Osteoblast (primary cell): ENCODE measurements around the gene HNRNPA3. TPM values are rescaled to one million over a fixed set of nuclear protein-coding genes. Genes with fewer than 3 reads are reported as not detected.
A peak's percentile ranks its signal among the peaks of the same experiment; 100 is the strongest.
"Not testable (repeated sequence)": the region's sequence is repeated elsewhere in the genome, so short reads cannot be mapped to it uniquely, and the experiment has no call there.

ENCODE experiments used
- DNase-seq: peaks from one replicate; pipeline ENCODE4 v3.0.0; 2011; ENCODE audit warnings: low spot score, mixed read lengths; ENCODE audit not compliant: insufficient read length; ENCODE audit errors: missing footprints
- H2AFZ ChIP-seq: 2 replicates; pipeline ENCODE4 v1.6.0; 2011; ENCODE audit warnings: mild to moderate bottlenecking, low read length
- H3K27ac ChIP-seq: 2 replicates; pipeline ENCODE4 v1.5.1; 2011; ENCODE audit warnings: mild to moderate bottlenecking, low read depth, low read length, moderate library complexity
- H3K27me3 ChIP-seq: 2 replicates; pipeline ENCODE4 v1.6.0; 2012; ENCODE audit warnings: mild to moderate bottlenecking, control low read depth, inconsistent platforms, low read length, moderate library complexity; ENCODE audit not compliant: insufficient read depth
- H3K36me3 ChIP-seq: 2 replicates; pipeline ENCODE4 v1.5.1; 2011; ENCODE audit warnings: mild to moderate bottlenecking, low read length, control low read depth, moderate library complexity; ENCODE audit not compliant: insufficient read depth
- H3K4me1 ChIP-seq: 2 replicates; pipeline ENCODE4 v1.5.1; 2011; ENCODE audit warnings: mild to moderate bottlenecking, low read length, control low read depth, moderate library complexity; ENCODE audit not compliant: insufficient read depth
- H3K4me2 ChIP-seq: 2 replicates; pipeline ENCODE4 v1.6.0; 2011; ENCODE audit warnings: mild to moderate bottlenecking, low read length; ENCODE audit not compliant: insufficient read depth
- H3K4me3 ChIP-seq: fragments of 200-600 bp; sonication (generic); 3 replicates; pipeline ENCODE4 v1.5.1; 2012; ENCODE audit warnings: mild to moderate bottlenecking, low read length, inconsistent platforms; ENCODE audit not compliant: insufficient read depth
- H3K79me2 ChIP-seq: 2 replicates; pipeline ENCODE4 v1.6.0; 2012; ENCODE audit warnings: mild to moderate bottlenecking, low read length, control low read depth, inconsistent platforms; ENCODE audit not compliant: insufficient read depth
- H3K9me3 ChIP-seq: 2 replicates; pipeline ENCODE4 v1.5.1; 2011; ENCODE audit warnings: low read depth, low read length, control low read depth
- H4K20me1 ChIP-seq: 2 replicates; pipeline ENCODE4 v1.6.0; 2012; ENCODE audit warnings: mild to moderate bottlenecking, low read length, control low read depth; ENCODE audit not compliant: insufficient read depth
- CTCF ChIP-seq: IDR thresholded peaks from 2 replicates; pipeline ENCODE4 v1.5.1; 2011; ENCODE audit warnings: mild to moderate bottlenecking, low read depth, low read length, moderate library complexity; ENCODE audit errors: extremely low read depth
- total RNA-seq: library from RNA; depleted of rRNA; stranded (reverse); fragments of >200 nt; gene quantifications from 2 replicates; pipeline ENCODE4 v1.2.3, GENCODE V29; 2012

Gene HNRNPA3
- total RNA-seq, 1 donor = 21.4 TPM

- DNase-seq = no peak
- Histone ChIP-seq H3K27me3 (no peaks in the 10 kb centered on the region), H3K4me2 (peak overlapping the region; percentile 5), H3K27ac (peak overlapping the region; percentile 97), H3K4me1 (peaks cover 66% of the 10 kb centered on the region), H3K79me2 (peaks cover 97% of the 10 kb centered on the region), H2AFZ (no peak overlapping the region), H3K9me3 (no peaks in the 10 kb centered on the region), H3K4me3 (no peak overlapping the region), H3K36me3 (peaks cover 3% of the 10 kb centered on the region), H4K20me1 (peaks cover 50% of the 10 kb centered on the region)
- TF ChIP-seq CTCF = no peak
Observed at GRCh38 chr2:177244244-177244771, 31.7 kb downstream of the HNRNPA3 start.

- Histone ChIP-seq H3K4me1 (peaks cover 60% of the 10 kb centered on the region), H3K36me3 (peaks cover 3% of the 10 kb centered on the region), H3K4me3 (no peak overlapping the region), H3K27ac (peak overlapping the region; percentile 97), H3K9me3 (no peaks in the 10 kb centered on the region), H2AFZ (no peak overlapping the region), H3K4me2 (peak overlapping the region; percentile 56), H3K27me3 (no peaks in the 10 kb centered on the region), H4K20me1 (peaks cover 44% of the 10 kb centered on the region), H3K79me2 (peaks cover 97% of the 10 kb centered on the region)
- no peak for TF ChIP-seq CTCF
- DNase-seq = peak; percentile 88
Observed at GRCh38 chr2:177245010-177245422, 32.4 kb downstream of the HNRNPA3 start.

GRCh38 chr2:177246000-177246399 is 33.4 kb downstream of the HNRNPA3 start:
- Histone ChIP-seq H3K4me1 (peaks cover 51% of the 10 kb centered on the region), H3K4me2 (no peak overlapping the region), H3K36me3 (peaks cover 3% of the 10 kb centered on the region), H2AFZ (no peak overlapping the region), H3K27ac (peak overlapping the region; percentile 97), H3K9me3 (no peaks in the 10 kb centered on the region), H3K27me3 (no peaks in the 10 kb centered on the region), H3K79me2 (peaks cover 97% of the 10 kb centered on the region), H4K20me1 (peaks cover 44% of the 10 kb centered on the region), H3K4me3 (no peak overlapping the region)
- DNase-seq = peak; percentile 48
- TF ChIP-seq CTCF = no peak

GRCh38 chr2:177246523-177247030 is 34.0 kb downstream of the HNRNPA3 start:
- not testable (repeated sequence) for H3K4me3 ChIP-seq, DNase-seq, H2AFZ ChIP-seq, H3K4me2 ChIP-seq, H3K9me3 ChIP-seq, H3K36me3 ChIP-seq, H3K27me3 ChIP-seq
- Histone ChIP-seq H4K20me1 (peaks cover 49% of the 10 kb centered on the region), H3K27ac (peak overlapping the region; percentile 97), H3K79me2 (peaks cover 97% of the 10 kb centered on the region), H3K4me1 (peaks cover 47% of the 10 kb centered on the region)
